CD4-positive, alpha-beta T cell treated with Interleukin-4 for 4 hours (primary cell): ENCODE measurements around the gene ARHGEF12.

Experiments
- DNase-seq: peaks from one replicate; pipeline ENCODE4 v3.0.0-alpha.2; 2020

ARHGEF12 gene

DNA sequence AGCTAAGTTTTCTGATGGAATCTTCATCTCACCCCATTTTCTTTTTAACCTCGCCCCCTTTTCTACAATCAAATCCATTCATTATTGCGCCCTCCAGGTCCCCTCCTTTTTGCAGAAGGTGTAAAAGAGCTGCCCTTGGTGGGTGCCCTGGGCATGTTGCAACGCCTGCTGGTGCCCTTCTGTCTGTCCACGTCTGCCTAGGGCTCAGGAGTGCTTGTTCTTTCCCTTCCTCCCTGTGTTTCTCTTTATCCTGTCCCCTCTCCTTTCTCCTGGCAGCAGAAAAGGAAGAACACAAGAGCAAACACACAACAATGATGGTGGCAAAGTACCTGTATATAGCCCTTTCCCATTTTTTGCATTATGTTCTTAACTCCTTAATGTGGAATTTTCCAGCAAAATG is 17.3 kb upstream of the ARHGEF12 start:
- DNase-seq: no peak

DNA sequence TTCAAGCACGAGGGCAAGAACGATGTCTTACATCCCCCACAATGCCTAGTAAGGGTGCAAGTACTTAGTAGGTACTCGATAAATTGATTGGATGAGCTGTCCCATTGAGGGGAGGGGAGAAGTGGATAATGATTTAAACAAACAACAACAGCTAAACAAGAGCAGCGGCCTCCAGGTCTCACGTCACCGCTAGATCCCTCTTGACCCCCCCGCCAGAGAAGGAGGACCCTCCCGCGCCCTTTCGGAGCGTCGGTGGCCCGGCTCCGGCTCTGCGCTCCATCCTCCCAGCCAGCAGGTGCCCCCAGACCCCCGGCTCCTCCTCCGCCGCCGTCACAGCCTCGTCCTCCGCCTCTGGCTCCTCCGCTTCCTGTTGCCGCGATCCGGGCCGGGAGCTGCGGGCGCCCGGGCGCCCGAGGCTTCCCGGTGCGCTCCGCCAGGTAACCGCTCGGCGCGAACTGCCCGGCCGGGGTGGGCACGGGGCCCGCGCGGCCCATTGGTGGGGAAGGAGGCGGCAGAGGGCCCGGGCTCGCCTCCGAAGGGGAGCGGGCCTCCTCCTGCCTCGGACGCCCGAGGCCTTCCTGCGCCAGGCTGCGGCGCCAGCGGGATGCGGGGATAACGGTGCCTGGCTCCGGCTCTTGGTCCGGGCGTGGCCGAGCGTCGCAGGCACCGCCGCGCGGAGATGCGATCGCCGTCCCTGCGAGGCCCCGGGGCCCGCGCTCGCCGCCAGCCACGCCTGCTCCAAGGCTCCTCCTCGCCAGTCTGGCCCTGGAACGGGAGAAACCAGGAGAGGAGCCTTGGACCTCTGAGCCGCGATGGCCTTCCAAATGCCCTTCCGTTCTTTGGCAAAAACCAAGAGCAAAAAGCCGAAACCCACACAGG is 11.0 kb upstream of the ARHGEF12 start, which contains the start of gene TLCD5:
TLCD5 (plus strand) TSS at position 368 of the 879 bp plus-strand sequence. CDS start 2,143 bp downstream, outside the sequence.
- DNase-seq: no peak

DNA sequence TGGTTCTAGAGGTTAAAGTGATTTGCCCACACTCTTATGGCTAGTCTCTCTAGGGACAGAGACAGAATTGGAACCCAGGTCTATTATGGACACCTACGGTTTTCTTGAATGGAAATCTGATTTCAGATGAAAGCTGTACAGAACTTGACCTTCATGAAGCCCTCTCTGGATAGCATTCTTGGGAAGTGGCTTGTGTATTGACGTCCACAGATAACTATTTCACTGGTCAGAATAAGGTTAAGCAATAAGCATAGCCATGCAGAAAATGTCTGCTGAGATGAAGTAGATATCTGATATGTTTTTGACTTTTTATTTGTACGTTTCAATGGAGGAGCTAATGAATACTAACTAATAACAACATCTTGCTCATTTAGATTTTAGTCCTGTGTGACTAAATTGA is 10.0 kb upstream of the ARHGEF12 start:
- DNase-seq: no peak

DNA sequence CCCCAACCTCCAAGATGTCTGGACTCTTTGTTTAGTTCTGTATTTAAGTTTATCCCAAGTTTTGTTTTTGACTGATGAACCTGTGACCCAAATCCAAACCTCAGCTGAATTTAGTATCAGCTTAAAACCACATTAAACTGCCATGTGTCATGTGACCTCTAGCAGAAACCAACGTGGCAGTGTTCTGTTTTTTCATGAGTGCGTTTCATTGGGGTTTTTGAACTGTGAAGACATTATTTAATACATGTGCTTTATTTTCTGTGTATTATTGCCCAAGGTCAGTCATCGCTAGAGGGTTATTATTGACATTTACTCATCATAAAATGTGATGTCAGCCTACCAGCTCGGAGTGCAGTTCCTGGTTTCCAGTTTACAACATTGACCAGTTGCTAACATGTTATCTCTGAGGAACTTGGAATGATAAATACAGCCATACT is 9.3 kb upstream of the ARHGEF12 start:
- DNase-seq: no peak

DNA sequence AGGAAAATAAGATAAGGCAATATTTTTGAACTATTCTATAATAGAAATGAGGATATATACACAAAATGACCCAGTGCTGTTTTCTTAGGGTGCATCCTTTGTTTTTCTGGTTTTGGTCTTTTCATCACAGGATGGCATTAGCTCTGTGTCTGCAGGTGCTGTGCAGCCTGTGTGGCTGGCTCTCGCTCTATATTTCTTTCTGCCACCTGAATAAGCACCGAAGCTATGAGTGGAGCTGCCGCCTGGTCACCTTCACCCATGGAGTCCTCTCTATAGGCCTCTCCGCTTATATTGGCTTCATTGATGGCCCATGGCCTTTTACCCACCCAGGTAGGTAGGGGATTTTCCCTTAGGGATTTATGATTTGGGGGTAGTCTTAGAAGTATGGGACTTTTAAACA is 8.9 kb upstream of the ARHGEF12 start:
- no peak for DNase-seq

DNA sequence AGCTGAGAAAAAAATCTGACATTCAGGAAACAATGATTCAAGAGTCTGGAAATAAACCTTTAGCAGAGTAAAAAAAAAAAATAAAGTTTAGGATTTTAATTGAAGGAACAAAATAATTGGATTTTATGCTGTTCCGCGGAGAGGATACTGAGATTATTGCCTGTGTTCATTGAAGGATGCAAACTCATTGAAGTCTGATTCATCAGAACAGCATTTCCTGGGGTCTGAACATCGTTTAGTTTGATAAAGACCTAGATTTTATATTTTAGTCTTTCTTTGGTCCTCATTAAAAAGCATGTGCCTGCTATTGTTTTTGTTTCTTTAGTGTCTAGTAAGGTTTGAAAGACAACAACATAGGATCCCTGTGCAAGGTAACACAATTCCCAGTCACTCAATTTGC is 6.7 kb upstream of the ARHGEF12 start:
- DNase-seq: no peak

DNA sequence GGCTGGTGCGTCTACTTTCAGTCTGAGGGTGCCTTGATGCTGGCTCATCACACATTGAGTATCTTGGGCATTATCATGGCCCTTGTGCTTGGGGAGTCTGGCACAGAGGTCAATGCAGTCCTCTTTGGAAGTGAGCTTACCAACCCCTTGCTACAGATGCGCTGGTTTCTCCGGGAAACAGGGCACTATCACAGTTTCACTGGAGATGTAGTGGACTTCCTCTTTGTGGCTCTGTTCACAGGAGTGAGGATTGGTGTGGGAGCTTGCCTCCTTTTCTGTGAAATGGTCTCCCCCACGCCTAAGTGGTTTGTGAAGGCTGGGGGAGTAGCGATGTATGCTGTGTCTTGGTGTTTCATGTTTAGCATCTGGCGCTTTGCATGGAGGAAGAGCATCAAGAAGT is 6.2 kb upstream of the ARHGEF12 start:
- DNase-seq: no peak

DNA sequence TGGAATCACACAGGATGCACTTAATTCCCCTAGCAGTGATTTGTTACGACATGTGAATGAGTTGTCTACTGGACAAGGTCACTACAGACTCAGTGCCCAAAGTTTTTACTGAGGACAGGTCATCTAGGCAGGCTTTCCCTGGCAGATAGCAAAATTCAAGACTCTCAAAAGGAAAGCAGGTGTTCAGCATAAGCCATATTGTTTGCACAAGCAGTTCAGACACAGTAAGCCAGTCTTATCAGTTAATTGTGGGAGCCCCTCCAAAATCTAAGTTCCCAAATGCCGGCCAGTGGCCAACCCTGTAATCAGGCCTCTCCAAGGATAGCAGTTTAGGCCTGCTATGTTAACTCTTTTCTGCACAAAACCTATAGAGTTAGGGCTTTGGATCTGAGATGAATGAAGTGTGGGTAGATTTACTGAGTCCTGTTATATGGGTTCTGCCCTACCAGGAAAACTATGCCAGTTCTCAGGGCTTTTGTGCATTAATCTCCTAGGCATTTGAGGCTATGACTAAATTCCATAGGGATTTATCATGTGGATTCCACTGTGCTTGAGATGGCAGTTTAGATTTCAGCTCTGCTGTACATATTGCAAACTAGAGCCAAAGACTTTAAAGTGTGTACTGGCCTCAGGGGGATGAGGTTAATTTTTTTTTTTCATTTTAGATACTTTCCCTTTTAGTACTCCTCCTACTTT is 4.8 kb upstream of the ARHGEF12 start:
- no peak for DNase-seq

DNA sequence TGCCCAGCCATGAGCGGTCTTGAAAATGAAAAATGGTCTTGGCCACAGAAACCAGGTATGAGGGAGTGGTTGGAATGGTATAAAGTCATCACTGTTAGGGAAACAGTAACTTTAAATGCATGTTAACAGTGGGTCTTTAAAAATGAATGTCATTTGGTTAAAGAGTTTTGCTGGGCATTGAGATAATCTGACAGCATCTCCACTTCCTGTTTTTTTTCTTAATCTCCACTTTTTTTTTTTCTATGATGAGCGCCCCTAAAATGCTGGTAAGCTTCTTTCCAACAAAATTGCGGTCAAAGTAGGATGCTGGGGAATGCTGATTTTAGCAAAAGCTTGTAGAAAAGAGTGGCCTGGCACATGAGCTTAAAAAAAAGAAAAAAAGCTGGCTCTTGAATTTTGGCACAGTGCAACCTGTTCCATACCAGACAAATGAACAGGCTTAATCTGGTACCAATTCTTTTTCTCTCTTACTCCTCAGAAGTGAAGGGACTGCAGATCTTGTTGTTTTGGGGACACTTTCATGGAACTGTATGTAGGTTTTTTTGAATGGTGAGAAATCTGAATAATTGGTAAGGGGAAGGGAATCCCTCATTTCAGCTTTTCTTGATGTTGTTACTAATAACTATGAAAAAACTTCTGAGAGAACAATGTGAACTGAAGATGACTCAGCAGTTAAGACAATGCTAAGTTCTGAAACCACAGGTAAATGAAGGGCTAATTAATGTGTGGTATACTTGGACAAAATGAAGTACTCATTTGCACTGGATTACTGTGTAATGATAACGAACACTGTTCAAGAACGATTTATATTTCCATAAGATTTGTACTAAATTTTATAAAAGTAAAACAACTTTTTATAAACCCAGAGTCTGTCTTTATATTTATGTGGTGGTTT is 3.1 kb upstream of the ARHGEF12 start:
- no peak for DNase-seq

DNA sequence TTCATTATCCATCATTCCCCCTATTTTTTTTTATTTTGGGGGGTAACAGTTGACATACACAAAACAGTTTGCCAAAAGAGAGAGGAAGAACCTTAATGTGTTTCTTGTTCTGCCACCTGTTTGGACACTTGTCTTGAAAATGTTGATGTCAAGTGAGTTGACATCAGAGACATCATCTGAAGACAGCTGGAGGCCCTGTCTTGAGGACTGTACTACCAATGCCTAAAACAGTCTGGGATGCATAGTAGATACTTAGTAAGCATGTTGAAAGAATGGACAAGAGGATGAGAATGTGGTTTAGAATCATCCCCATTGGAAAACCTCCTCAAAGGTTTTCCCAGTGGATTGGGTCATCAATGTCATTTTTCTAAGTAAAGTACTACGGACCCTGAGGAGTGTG is 2.4 kb upstream of the ARHGEF12 start:
- DNase-seq: no peak

DNA sequence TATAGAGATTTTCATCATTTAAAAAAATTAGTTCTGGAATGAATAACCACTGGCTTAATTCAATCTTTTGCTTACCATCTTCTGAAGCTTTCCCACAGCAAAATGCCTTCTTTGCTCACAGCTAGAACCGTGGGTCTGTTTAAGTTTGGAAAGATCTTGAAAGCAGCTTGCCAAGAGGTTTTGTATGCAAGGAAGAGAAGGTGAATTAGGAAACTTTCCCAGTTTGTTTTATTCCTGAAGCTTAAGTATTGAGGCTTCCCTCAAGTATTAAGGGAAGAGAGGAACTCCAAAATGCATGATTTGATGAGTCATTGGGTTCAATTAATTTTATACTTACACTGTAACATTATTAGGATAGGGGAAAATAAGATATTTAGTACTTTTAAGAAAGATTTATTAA is 1.9 kb upstream of the ARHGEF12 start:
- DNase-seq: no peak

DNA sequence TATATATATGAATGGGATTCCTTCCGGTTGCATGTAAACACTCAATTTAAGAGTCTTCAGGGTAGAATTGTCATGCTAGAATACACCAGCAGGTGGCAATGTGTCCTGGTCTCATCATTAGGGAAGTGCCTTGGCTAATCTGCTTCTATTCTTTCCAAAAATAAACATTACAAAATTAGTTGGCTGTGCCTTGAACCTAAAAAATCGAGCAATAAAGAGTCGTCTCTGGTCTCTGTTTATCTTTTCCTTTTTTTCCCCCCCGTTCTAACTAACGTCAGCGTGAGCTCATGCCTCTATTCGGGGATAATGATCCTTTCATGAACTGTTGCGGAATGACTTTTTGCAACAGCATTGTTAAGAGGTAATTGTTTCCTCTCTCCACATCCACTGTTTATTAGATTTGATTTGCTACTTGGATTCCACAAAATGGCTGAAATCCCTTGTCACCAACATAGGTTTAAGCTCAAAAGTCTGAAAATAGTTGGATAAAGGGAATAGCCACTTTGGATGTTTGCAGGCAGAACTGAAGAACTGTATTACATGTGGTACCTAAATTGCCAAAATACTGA is 1.2 kb upstream of the ARHGEF12 start:
- peak; percentile 75 for DNase-seq

DNA sequence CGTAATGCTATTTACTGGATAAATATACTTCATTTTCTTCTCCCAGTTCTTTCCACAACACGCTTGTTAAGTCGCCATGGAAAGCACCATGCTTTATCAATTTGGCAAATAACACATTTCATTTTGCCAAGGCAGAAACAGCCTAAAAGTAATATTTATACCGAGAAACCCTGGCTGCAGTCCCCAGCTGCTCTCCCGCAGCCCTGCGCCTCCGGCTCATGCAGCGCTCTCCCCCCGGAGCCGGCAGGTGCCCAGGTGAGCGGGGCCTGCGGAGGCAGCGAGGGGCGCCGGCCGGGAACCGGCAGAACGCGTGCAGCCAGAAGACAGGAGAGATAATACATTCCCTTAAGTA is 681 bp upstream of the ARHGEF12 start:
- no peak for DNase-seq

DNA sequence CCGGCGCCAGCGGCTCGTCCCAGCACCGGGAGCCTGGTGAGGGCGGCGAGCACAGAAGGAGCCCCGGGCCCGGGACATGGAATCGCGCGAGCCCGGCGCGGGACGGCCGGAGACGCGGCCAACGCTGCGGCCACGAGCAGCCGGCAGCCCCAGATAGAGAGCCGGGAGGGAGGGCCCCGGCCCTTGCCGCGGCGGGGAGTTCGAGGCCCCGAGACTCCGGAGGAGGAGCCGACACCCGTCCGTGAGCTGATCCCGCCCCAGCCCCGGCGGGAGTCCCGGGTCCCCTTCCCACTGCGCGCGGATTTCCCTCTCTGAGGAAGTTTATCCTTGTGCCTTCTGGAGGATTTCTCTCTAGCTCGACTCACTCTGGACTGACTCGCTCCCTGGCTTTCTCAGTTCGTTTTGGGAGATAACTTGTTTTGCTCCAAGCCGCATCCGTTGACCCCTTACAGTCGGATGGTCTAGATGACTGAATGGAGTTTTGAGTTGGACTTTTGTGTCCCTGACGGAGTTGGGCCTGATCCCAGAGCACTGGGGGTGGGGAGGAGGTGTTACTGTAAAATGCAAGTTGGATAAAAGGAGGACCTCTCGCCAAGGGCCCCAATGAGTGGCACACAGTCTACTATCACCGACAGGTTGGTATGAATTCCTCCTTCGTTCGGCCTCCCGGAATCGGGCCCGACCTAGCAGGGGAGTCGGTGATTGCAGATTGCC is 585 bp downstream of the ARHGEF12 start:
- DNase-seq: no peak

DNA sequence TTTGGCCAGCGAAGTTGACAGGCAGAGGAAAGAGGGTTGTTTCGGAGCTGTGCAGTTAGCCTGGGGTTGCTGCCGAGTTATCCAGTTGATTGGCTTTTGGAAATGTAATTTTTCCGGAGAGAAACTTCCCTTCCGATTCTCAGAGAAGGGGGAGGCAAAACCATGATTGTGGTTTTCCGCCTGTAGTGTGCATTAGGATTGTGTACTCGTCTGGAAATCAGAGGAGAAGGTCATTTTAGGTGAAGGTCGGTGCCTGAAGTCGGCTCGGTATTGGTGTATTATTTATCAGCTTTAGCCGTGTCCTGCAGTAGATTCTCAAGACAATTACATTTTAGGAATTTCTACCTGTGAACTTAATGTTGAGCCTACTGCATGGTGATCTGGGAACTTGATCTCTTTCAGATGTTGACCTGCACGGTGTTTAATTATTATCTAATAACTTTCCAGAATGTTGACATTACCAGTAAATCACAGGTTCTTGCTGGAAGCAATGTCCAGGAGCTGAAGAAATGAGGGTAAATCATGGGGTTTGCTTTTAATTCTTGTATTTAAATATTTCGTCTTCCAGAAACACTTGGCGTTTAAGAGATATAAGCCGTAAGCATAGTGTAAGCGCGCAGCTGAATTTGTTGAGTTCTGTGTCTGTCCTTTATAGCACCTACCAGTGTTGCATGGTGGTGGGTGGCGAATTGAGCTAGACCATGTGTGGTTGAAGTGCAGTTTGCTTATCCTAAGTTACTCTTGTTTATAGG is 1.3 kb downstream of the ARHGEF12 start:
- DNase-seq: no peak

DNA sequence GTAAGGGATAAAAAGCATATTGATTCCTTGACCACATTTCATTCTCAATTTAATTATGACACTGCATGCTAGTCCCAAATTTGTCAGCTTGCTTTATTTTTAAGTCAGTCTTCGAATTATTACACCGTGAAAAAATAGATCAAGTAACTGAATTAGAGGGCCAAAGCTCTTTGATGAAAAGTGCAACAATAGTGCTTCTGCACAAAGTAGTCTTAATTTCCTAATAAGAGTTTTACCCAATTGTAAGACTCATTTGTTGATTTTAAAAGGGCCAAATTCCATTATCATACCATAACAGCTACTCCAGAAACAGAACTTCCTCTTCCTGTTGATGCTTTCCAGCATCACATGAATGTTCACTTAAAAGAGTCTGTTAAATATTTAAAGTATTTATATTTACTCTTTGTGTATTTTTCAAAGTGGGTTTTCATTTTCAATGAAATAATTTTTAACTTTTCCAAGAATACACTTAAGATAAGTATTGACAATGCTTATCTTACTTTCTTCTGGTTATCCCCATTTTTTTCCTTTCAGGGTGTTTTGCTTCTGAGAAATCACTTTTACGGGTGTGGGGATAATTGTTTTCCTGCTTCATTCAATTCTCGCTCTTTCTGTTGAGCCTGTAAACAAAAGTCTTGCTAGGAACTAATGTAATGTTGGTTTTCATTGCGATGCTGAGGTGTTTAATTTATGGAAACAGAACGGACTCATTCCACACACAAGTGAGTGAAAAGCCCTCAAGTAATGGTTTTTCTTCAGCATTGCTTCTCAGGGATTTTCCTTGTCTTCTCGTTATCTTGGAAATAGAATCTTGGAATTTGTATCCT is 2.1 kb downstream of the ARHGEF12 start:
- DNase-seq: no peak

DNA sequence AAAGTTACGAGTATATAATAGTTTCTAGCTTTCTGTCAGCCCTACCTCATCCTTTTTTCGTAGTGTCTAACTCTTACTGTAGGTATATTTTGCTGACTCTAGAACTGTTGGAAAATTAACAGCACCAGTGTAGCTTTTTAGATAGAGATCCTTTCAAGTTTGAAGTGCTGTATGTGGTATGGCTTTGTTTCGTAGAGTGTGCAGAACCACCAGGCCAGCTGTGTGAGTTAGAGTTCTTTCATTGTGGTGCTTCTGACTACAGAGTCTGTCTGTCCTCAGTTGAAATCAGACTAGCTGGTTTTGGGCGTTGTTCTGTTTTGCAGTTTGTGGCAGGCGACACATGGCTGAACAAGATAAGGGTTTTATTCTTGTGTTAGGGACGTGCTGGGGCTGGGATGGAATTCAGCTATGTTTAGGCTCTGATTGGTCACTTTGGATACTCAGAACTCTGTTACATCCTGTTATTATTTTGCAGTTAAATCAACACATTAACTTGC is 3.2 kb downstream of the ARHGEF12 start:
- no peak for DNase-seq

DNA sequence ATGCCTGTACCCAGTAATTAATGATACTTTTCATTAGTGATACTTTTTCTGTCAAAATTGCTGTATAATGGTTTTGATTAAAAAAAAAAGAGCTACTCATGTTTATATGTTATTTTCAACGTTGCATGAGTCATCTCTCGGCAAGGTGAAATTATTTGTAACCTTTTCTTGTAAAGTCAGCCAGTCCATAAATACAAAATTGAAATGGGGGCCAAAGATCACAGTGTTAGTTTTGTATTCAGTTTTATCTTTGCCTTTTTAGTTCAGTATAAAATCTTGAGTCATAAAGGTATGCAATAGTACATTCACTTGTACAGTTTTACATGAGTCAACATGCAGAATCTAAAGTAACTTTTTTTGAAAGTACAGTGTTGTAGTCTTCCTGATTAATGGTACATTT is 4.3 kb downstream of the ARHGEF12 start:
- no peak for DNase-seq

DNA sequence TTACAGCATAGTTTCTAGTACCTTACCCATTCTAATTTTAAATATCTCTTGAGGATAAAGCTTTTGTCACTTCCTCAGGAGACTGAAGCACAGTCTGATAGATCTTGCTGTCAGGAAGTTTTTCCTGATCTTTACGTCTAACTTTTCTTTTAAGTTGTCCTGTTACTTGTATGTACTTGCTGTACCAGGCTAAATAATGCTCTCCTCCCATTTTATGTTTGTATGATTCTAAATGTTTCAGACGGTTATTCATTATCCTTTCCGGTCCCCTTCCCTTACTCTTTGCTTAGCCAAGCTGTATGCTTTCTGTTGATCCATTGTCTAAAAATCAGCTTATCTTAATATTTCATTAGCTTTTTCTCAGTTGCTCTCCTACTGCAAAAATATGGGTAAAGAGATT is 6.0 kb downstream of the ARHGEF12 start:
- DNase-seq: no peak

DNA sequence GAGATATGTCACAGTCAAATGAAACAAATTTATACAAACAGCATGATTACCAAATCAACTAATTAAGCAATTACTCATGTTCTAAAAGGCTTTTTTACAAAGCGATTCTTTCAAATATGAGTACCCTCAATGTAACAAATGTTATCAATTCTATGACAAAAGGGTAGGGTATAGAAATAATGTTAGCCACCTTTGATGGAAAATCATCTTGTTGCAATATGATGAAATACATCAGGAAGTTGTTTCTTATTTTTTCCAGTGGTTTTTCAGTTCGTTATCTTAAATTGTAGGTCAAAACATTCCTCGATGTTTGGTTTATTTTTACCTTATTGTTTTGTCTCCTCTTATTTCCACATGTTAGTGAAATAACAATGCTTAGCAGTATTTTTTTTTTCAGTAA is 6.5 kb downstream of the ARHGEF12 start:
- no peak for DNase-seq
